ENCODE measurements around the gene OTUD3. TPM values are rescaled to one million over a fixed set of nuclear protein-coding genes. Genes with fewer than 3 reads are reported as not detected.

The OTUD3 gene
- total and polyA plus RNA-seq, 9 of the 15 experiments (the other 6 are each of a cell fraction or from before 2014, with no cell fraction given): 2.0 to 16.6 (median 11.0) TPM

DNA sequence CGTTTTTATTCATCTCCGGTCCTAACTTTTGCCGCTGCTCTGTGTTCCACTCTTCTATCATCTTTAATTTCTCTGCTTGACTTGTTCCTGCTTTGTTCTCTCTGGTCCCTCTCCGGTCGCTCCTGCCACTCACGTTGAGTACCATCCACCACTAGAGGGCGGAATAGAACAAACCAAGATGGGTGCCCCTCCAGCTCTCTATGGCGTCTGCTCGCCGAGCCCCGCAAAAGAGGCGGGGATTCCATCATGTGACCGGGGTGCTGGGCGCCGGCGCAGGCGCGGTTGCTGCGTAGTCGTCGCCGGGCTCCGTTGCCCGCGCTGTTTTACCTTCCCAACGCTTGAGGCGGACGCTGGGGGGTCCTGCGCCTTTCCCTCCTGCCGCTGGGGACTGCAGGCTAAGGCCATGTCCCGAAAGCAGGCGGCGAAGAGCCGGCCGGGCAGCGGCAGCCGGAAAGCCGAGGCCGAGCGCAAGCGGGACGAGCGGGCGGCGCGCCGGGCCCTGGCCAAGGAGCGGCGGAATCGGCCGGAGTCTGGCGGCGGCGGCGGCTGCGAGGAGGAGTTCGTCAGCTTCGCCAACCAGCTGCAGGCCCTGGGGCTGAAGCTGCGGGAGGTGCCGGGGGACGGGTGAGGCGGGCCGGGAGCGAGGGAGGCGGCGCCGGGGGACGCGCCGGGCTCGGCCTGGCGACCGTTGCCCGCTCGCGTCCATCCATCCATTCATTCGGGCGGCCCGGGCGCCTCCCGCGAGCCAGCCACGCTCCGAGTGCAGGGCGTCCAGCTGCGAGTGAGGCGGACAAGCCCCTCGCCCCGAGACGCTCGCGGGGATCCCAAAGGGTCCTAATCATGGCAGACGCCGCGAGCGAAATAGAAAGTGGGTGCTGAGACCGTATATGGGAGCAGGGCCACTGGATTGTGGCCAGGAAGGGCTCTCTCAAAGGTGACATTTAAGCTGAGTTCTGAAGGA is at the start of gene OTUD3 (continued):
- TF ChIP-seq, protein P1, sequence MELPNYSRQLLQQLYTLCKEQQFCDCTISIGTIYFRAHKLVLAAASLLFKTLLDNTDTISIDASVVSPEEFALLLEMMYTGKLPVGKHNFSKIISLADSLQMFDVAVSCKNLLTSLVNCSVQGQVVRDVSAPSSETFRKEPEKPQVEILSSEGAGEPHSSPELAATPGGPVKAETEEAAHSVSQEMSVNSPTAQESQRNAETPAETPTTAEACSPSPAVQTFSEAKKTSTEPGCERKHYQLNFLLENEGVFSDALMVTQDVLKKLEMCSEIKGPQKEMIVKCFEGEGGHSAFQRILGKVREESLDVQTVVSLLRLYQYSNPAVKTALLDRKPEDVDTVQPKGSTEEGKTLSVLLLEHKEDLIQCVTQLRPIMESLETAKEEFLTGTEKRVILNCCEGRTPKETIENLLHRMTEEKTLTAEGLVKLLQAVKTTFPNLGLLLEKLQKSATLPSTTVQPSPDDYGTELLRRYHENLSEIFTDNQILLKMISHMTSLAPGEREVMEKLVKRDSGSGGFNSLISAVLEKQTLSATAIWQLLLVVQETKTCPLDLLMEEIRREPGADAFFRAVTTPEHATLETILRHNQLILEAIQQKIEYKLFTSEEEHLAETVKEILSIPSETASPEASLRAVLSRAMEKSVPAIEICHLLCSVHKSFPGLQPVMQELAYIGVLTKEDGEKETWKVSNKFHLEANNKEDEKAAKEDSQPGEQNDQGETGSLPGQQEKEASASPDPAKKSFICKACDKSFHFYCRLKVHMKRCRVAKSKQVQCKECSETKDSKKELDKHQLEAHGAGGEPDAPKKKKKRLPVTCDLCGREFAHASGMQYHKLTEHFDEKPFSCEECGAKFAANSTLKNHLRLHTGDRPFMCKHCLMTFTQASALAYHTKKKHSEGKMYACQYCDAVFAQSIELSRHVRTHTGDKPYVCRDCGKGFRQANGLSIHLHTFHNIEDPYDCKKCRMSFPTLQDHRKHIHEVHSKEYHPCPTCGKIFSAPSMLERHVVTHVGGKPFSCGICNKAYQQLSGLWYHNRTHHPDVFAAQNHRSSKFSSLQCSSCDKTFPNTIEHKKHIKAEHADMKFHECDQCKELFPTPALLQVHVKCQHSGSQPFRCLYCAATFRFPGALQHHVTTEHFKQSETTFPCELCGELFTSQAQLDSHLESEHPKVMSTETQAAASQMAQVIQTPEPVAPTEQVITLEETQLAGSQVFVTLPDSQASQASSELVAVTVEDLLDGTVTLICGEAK (IDR thresholded peaks at IDR 0.05): no peak
- TF ChIP-seq, protein P1 (CRISPR knock-in tag; IDR thresholded peaks at IDR 0.05): no peak
- TF ChIP-seq ZNF24 (IDR thresholded peaks at IDR 0.05) (peak; percentile 86), NELFE (IDR thresholded peaks at IDR 0.05; ENCODE audit: insufficient read depth, insufficient read length) (no peak), ZNF143 (CRISPR knock-in tag; IDR thresholded peaks at IDR 0.05) (peak; percentile 32; the same call in 1 of the 2 replicates), TEAD2 (tag; IDR thresholded peaks at IDR 0.05) (no peak), POLR2H (tag; IDR thresholded peaks at IDR 0.05; ENCODE audit: low read depth) (peak; percentile 55; the same call in 1 of the 2 replicates), ADNP (tag; IDR thresholded peaks at IDR 0.05) (no peak), HSF4 (CRISPR knock-in tag; IDR thresholded peaks at IDR 0.05; ENCODE audit: borderline replicate concordance) (no peak), TCF7 (IDR thresholded peaks at IDR 0.05; ENCODE audit: borderline replicate concordance) (no peak; the same call in 1 of the 2 replicates), MECOM (CRISPR knock-in tag; IDR thresholded peaks at IDR 0.05) (no peak), NCOA6 (IDR thresholded peaks at IDR 0.05) (no peak)
- TF ChIP-seq, protein P2, sequence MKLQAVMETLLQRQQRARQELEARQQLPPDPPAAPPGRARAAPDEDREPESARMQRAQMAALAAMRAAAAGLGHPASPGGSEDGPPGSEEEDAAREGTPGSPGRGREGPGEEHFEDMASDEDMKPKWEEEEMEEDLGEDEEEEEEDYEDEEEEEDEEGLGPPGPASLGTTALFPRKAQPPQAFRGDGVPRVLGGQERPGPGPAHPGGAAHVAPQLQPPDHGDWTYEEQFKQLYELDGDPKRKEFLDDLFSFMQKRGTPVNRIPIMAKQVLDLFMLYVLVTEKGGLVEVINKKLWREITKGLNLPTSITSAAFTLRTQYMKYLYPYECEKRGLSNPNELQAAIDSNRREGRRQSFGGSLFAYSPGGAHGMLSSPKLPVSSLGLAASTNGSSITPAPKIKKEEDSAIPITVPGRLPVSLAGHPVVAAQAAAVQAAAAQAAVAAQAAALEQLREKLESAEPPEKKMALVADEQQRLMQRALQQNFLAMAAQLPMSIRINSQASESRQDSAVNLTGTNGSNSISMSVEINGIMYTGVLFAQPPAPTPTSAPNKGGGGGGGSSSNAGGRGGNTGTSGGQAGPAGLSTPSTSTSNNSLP (IDR thresholded peaks at IDR 0.05; ENCODE audit: borderline replicate concordance, low read depth, low read length): peak; percentile 49; the same call in 1 of the 2 replicates
- TF ChIP-seq, protein P3, sequence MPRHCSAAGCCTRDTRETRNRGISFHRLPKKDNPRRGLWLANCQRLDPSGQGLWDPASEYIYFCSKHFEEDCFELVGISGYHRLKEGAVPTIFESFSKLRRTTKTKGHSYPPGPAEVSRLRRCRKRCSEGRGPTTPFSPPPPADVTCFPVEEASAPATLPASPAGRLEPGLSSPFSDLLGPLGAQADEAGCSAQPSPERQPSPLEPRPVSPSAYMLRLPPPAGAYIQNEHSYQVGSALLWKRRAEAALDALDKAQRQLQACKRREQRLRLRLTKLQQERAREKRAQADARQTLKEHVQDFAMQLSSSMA (CRISPR knock-in tag; IDR thresholded peaks at IDR 0.05): no peak
